Epithelial cell of proximal tubule (primary cell): ENCODE measurements around the gene HPCAL1. TPM values are rescaled to one million over a fixed set of nuclear protein-coding genes. Genes with fewer than 3 reads are reported as not detected.

Experiments
- DNase-seq: peaks from one replicate; pipeline ENCODE4 v3.0.0-alpha.2; 2011; ENCODE audit warnings: low read depth
- H3K4me3 ChIP-seq: 2 replicates; pipeline ENCODE4 v1.5.1; 2011; ENCODE audit warnings: low read depth, mild to moderate bottlenecking, low read length
- total RNA-seq: library from RNA; depleted of rRNA; stranded (reverse); fragments of >200 nt; gene quantifications from 2 replicates; pipeline ENCODE4 v1.2.3, GENCODE V29; 2015
- TF ChIP-seq, protein P1 (sequence below): conservative IDR thresholded peaks from 2 replicates; pipeline ENCODE4 v1.5.1; 2012; ENCODE audit warnings: low read depth, mild to moderate bottlenecking, low read length

The HPCAL1 gene
- total RNA-seq, 1 donor from 2014 or later = 72.3 TPM

GRCh38 chr2:10423400-10423774 is 120.7 kb downstream of the HPCAL1 start:
- no peak overlapping the region for H3K4me3 ChIP-seq
- TF ChIP-seq, protein P1, sequence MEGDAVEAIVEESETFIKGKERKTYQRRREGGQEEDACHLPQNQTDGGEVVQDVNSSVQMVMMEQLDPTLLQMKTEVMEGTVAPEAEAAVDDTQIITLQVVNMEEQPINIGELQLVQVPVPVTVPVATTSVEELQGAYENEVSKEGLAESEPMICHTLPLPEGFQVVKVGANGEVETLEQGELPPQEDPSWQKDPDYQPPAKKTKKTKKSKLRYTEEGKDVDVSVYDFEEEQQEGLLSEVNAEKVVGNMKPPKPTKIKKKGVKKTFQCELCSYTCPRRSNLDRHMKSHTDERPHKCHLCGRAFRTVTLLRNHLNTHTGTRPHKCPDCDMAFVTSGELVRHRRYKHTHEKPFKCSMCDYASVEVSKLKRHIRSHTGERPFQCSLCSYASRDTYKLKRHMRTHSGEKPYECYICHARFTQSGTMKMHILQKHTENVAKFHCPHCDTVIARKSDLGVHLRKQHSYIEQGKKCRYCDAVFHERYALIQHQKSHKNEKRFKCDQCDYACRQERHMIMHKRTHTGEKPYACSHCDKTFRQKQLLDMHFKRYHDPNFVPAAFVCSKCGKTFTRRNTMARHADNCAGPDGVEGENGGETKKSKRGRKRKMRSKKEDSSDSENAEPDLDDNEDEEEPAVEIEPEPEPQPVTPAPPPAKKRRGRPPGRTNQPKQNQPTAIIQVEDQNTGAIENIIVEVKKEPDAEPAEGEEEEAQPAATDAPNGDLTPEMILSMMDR = no peak
- no peak for DNase-seq

DNA sequence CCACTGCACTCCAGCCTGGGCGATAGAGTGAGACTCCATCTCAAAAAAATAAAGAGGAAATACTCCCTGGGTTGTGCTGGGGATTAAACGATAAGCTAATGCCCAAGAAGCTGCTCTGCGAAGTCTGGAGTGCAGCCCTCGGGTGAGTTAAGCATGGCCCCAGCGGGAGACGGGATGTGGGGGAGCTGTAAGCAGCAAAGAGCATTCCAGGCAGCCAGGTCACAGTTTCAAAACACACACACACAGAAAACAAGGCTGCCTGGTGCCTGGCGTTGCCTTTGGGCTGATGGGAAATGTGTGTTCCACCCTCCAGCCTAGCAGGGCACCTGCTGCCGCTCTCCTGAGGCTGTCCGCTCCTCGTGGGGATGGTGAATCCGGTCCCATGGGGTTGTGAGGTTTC is 121.3 kb downstream of the HPCAL1 start:
- TF ChIP-seq, protein P1 = no peak
- H3K4me3 ChIP-seq = no peak overlapping the region
- no peak for DNase-seq

- no peak overlapping the region for H3K4me3 ChIP-seq
- TF ChIP-seq, protein P1 = no peak
- DNase-seq = no peak
Observed at GRCh38 chr2:10424916-10425505, 122.3 kb downstream of the HPCAL1 start.

GRCh38 chr2:10425699-10426098 is 123.0 kb downstream of the HPCAL1 start:
- H3K4me3 ChIP-seq = no peak overlapping the region
- no peak for DNase-seq
- TF ChIP-seq, protein P1 = no peak

- no peak overlapping the region for H3K4me3 ChIP-seq
- TF ChIP-seq, protein P1 = no peak
- no peak for DNase-seq
Observed at GRCh38 chr2:10426726-10427617, 124.3 kb downstream of the HPCAL1 start.

DNA sequence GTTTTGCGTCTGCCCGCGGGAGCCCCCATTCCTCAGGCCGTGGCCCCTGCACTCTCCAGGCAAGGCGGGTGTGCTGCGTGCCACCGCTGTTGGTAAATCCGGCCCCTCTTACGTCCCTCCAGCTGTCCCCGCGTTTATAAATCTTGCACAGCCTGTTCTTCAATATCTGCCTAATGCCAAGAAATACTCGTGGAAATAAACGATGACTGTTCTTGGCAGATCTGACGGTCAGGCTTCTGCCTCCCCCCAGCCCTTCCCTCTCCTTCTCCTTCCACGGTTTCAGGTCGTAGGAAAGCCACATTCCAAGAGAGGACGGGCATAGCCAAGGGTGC is 124.9 kb downstream of the HPCAL1 start:
- DNase-seq = no peak
- TF ChIP-seq, protein P1 = no peak
- H3K4me3 ChIP-seq = no peak overlapping the region
